Motor neuron (in vitro differentiated cells): ENCODE data around the gene RUNX3. TPM values are rescaled to one million over a fixed set of nuclear protein-coding genes. Genes with fewer than 3 reads are reported as not detected.

ENCODE experiments used
- ATAC-seq, 8 experiments: fragments of 200-7000 bp; cut with Tn5 transposase; replicated peaks in 6 of 8; 2 replicates each; pipeline ENCODE4 v1.8.0; 2021; ENCODE audit warnings: mild to moderate bottlenecking in 8 of 8, moderate library complexity in 8 of 8
- H3K27ac ChIP-seq, 2 donors: fragments of 250-450 bp; sonication (Bioruptor Pico); 2 replicates each; pipeline ENCODE4 v1.9.0; 2021; ENCODE audit warnings: antibody characterized with exemption in 2 of 2, mild to moderate bottlenecking in 2 of 2, moderate library complexity in 1 of 2
- H3K4me1 ChIP-seq, 2 donors: fragments of 250-450 bp; sonication (Bioruptor Pico); replicated peaks in 1 of 2; 2 replicates each; pipeline ENCODE4 v1.6.1; 2021; ENCODE audit warnings: antibody characterized with exemption in 2 of 2, mild to moderate bottlenecking in 2 of 2, moderate library complexity in 1 of 2
- H3K4me3 ChIP-seq, 5 donors: fragments of 250-450 bp; sonication (Bioruptor Pico); 2 replicates each; pipeline ENCODE4 v1.9.0; 2021; ENCODE audit warnings: antibody characterized with exemption in 5 of 5, mild to moderate bottlenecking in 5 of 5, moderate library complexity in 4 of 5
- WGBS, 10 experiments: fragments of 450-650 bp; shearing (Covaris generic); methylation state at CpG; one replicate each; pipeline ENCODE4 v1.0.0; 2022; 5-methylcytosine and 5-hydroxymethylcytosine counted together
- in situ Hi-C, 9 experiments: fragments of 400-800 bp; cut with MboI; loops; one replicate each; pipeline ENCODE4 v1.15.0; 2021; ENCODE audit warnings: low sequenced_read_pairs in 9 of 9, low pct_unique_long_range_greater_than_20kb in 2 of 9; ENCODE audit not compliant: unreplicated experiment in 9 of 9
- total RNA-seq, 8 experiments: library from RNA; unstranded; fragments of 300-600 nt; gene quantifications; 2 replicates each; pipeline versions ENCODE4 v1.2.3 to v1.2.4, GENCODE V29; 2022

The RUNX3 gene
- total RNA-seq, 8 experiments from 2014 or later = 0.05 to 9.7 (median 0.21) TPM; not detected in 1

- H3K4me3 ChIP-seq = no peak overlapping the region
- in situ Hi-C loops = no loop called here
- no peak for ATAC-seq
- WGBS, 10 experiments = 31 to 83% (median 68%) methylated on average over 6 to 8 of the region's 8 CpGs; no CpG with 5 or more reads in 2 of the 10 experiments
- no peaks in the 10 kb centered on the region for H3K4me1 ChIP-seq
- no peak overlapping the region for H3K27ac ChIP-seq
Measured at GRCh38 chr1:24920533-24920925, 9.5 kb downstream of the RUNX3 start.

GRCh38 chr1:24919791-24920532, 10.1 kb downstream of the RUNX3 start:
- no peaks in the 10 kb centered on the region for H3K4me1 ChIP-seq
- H3K4me3 ChIP-seq = no peak overlapping the region
- 19 to 84% (median 72%) methylated on average over 6 to 16 of the region's 16 CpGs for WGBS, 10 experiments
- in situ Hi-C loops = no loop called here
- H3K27ac ChIP-seq = no peak overlapping the region
- ATAC-seq = peak in 2 of 8 experiments; percentile 79 to 84

GRCh38 chr1:24918995-24919605, 11.0 kb downstream of the RUNX3 start:
- WGBS, 10 experiments = 66 to 90% (median 82%) methylated on average over 2 to 14 of the region's 17 CpGs; no CpG with 5 or more reads in 4 of the 10 experiments
- ATAC-seq = peak in 1 of 8 experiments; percentile 16
- Histone ChIP-seq H3K27ac (no peak overlapping the region), H3K4me3 (no peak overlapping the region), H3K4me1 (no peaks in the 10 kb centered on the region)
- in situ Hi-C loops = no loop called here

GRCh38 chr1:24918370-24918769, 11.7 kb downstream of the RUNX3 start:
- ATAC-seq = no peak
- Histone ChIP-seq H3K4me1 (no peaks in the 10 kb centered on the region), H3K27ac (no peak overlapping the region), H3K4me3 (no peak overlapping the region)
- 70 to 100% (median 95%) methylated on average over 1 to 2 of the region's 2 CpGs; no CpG with 5 or more reads in 4 of the 10 experiments for WGBS, 10 experiments
- in situ Hi-C loops = no loop called here

GRCh38 chr1:24917327-24918074, 12.6 kb downstream of the RUNX3 start:
- H3K4me1 ChIP-seq = peaks cover 3 to 5% of the 10 kb centered on the region in 2 donors
- no peak for ATAC-seq
- no peak overlapping the region for H3K4me3 ChIP-seq
- 80 to 100% (median 93%) methylated on average over 1 to 11 of the region's 16 CpGs; no CpG with 5 or more reads in 2 of the 10 experiments for WGBS, 10 experiments
- in situ Hi-C loops = no loop called here
- H3K27ac ChIP-seq = no peak overlapping the region

GRCh38 chr1:24915816-24916602, 14.1 kb downstream of the RUNX3 start:
- WGBS, 10 experiments = 66 to 93% (median 77%) methylated on average over 3 to 16 of the region's 21 CpGs; no CpG with 5 or more reads in 5 of the 10 experiments
- H3K4me1 ChIP-seq = peaks cover 8 to 15% of the 10 kb centered on the region in 2 donors
- no peak overlapping the region for H3K4me3 ChIP-seq
- no peak for ATAC-seq
- in situ Hi-C loops = no loop called here
- no peak overlapping the region for H3K27ac ChIP-seq

- ATAC-seq = peak; percentile 7 to 67 (median 30)
- in situ Hi-C loops = no loop called here
- no peak overlapping the region for H3K27ac ChIP-seq
- 6 to 100% (median 73%) methylated on average over 1 to 15 of the region's 33 CpGs; no CpG with 5 or more reads in 2 of the 10 experiments for WGBS, 10 experiments
- H3K4me1 ChIP-seq = peaks cover 8 to 16% of the 10 kb centered on the region in 2 donors
- no peak overlapping the region for H3K4me3 ChIP-seq
Measured at GRCh38 chr1:24914226-24915069, 15.6 kb downstream of the RUNX3 start.

GRCh38 chr1:24913616-24914225, 16.4 kb downstream of the RUNX3 start:
- H3K27ac ChIP-seq = no peak overlapping the region
- no peak for ATAC-seq
- H3K4me1 ChIP-seq = peaks cover 8 to 16% of the 10 kb centered on the region in 2 donors
- 67 to 100% (median 92%) methylated on average over 1 to 9 of the region's 10 CpGs; no CpG with 5 or more reads in 2 of the 10 experiments for WGBS, 10 experiments
- in situ Hi-C loops = no loop called here
- H3K4me3 ChIP-seq = no peak overlapping the region

- Histone ChIP-seq H3K4me1 (peaks cover 8 to 16% of the 10 kb centered on the region in 2 donors), H3K4me3 (no peak overlapping the region), H3K27ac (no peak overlapping the region)
- WGBS, 10 experiments = 83 to 100% (median 100%) methylated on average over 1 of the region's 2 CpGs; no CpG with 5 or more reads in 7 of the 10 experiments
- in situ Hi-C loops = no loop called here
- ATAC-seq = no peak
Measured at GRCh38 chr1:24913274-24913604, 16.8 kb downstream of the RUNX3 start.

- in situ Hi-C loops = no loop called here
- Histone ChIP-seq H3K27ac (peak overlapping the region in 1 of 2 donors; percentile 71), H3K4me1 (peaks cover 8 to 16% of the 10 kb centered on the region in 2 donors), H3K4me3 (no peak overlapping the region)
- peak in 7 of 8 experiments; percentile 27 to 76 (median 57) for ATAC-seq
- WGBS, 10 experiments = 33 to 87% (median 51%) methylated on average over 1 to 10 of the region's 13 CpGs; no CpG with 5 or more reads in 4 of the 10 experiments
Measured at GRCh38 chr1:24912376-24913273, 17.5 kb downstream of the RUNX3 start.

GRCh38 chr1:24911651-24912155, 18.4 kb downstream of the RUNX3 start:
- peaks cover 8 to 16% of the 10 kb centered on the region in 2 donors for H3K4me1 ChIP-seq
- no peak for ATAC-seq

More at GRCh38 chr1:24911651-24912155, 18.4 kb downstream of the RUNX3 start:
- in situ Hi-C loops = no loop called here
- WGBS, 10 experiments = 81 to 93% (median 85%) methylated on average over 6 to 14 of the region's 20 CpGs; no CpG with 5 or more reads in 4 of the 10 experiments
- Histone ChIP-seq H3K27ac (no peak overlapping the region), H3K4me3 (no peak overlapping the region)
